Nephron progenitor cell (in vitro differentiated cells): Measurements from ENCODE around the gene ADAMTS9.

ENCODE experiments used
- DNase-seq: peaks from one replicate; pipeline ENCODE4 v3.0.0; 2021
- H3K27ac Mint-ChIP-seq: 2 replicates; pipeline ENCODE4 v1.8.0; 2021; ENCODE audit warnings: mild to moderate bottlenecking, moderate library complexity, mixed read lengths
- H3K27me3 Mint-ChIP-seq: 2 replicates; pipeline ENCODE4 v1.8.0; 2021; ENCODE audit warnings: mild to moderate bottlenecking, low read depth, mixed read lengths; ENCODE audit not compliant: poor library complexity
- H3K36me3 Mint-ChIP-seq: 2 replicates; pipeline ENCODE4 v1.8.0; 2021; ENCODE audit warnings: low read depth, mixed read lengths
- H3K4me1 Mint-ChIP-seq: 2 replicates; pipeline ENCODE4 v1.8.0; 2021; ENCODE audit warnings: mixed read lengths
- H3K4me3 Mint-ChIP-seq: 2 replicates; pipeline ENCODE4 v1.8.0; 2021; ENCODE audit warnings: mild to moderate bottlenecking, moderate library complexity, mixed read lengths
- H3K9me3 Mint-ChIP-seq: 2 replicates; pipeline ENCODE4 v1.8.0; 2021; ENCODE audit warnings: mild to moderate bottlenecking, moderate library complexity, mixed read lengths
- CTCF ChIP-seq: fragments of 200-600 bp; sonication (generic); IDR thresholded peaks from 2 replicates; pipeline ENCODE4 v1.5.0; 2021; ENCODE audit warnings: antibody characterized with exemption

ADAMTS9 gene

GRCh38 chr3:64484289-64484992, 203.4 kb downstream of the ADAMTS9 start:
- TF ChIP-seq CTCF, result peak; percentile 96
- peaks cover 37% of the 10 kb centered on the region for H3K4me1 Mint-ChIP-seq
- H3K27ac Mint-ChIP-seq, result no peak overlapping the region
- peak; percentile 93 for DNase-seq
- peaks cover 3% of the 10 kb centered on the region for H3K9me3 Mint-ChIP-seq
- H3K27me3 Mint-ChIP-seq, result peaks cover 4% of the 10 kb centered on the region
- H3K4me3 Mint-ChIP-seq, result no peak overlapping the region
- H3K36me3 Mint-ChIP-seq, result no peaks in the 10 kb centered on the region

GRCh38 chr3:64483467-64483866, 204.3 kb downstream of the ADAMTS9 start:
- no peak for TF ChIP-seq CTCF
- Mint-ChIP-seq H3K4me1 (peaks cover 28% of the 10 kb centered on the region), H3K9me3 (peaks cover 11% of the 10 kb centered on the region), H3K4me3 (no peak overlapping the region), H3K27ac (no peak overlapping the region), H3K27me3 (no peaks in the 10 kb centered on the region), H3K36me3 (peaks cover 4% of the 10 kb centered on the region)
- no peak for DNase-seq

GRCh38 chr3:64475037-64475436, 212.8 kb downstream of the ADAMTS9 start:
- Mint-ChIP-seq H3K9me3 (peaks cover 49% of the 10 kb centered on the region), H3K36me3 (peaks cover 36% of the 10 kb centered on the region), H3K4me1 (peaks cover 9% of the 10 kb centered on the region), H3K27ac (no peak overlapping the region), H3K4me3 (no peak overlapping the region), H3K27me3 (no peaks in the 10 kb centered on the region)
- no peak for TF ChIP-seq CTCF
- no peak for DNase-seq

GRCh38 chr3:64473466-64473865, 214.3 kb downstream of the ADAMTS9 start:
- Mint-ChIP-seq H3K9me3 (peaks cover 40% of the 10 kb centered on the region), H3K4me3 (no peak overlapping the region), H3K27ac (no peak overlapping the region)

GRCh38 chr3:64470436-64470835, 217.4 kb downstream of the ADAMTS9 start:
- peaks cover 12% of the 10 kb centered on the region for H3K9me3 Mint-ChIP-seq

More at GRCh38 chr3:64473466-64473865, 214.3 kb downstream of the ADAMTS9 start:
- no peak for TF ChIP-seq CTCF
- Mint-ChIP-seq H3K27me3 (no peaks in the 10 kb centered on the region), H3K4me1 (peaks cover 21% of the 10 kb centered on the region), H3K36me3 (peaks cover 32% of the 10 kb centered on the region)
- no peak for DNase-seq

More at GRCh38 chr3:64470436-64470835, 217.4 kb downstream of the ADAMTS9 start:
- H3K36me3 Mint-ChIP-seq, result peaks cover 11% of the 10 kb centered on the region
- DNase-seq, result no peak
- no peak for TF ChIP-seq CTCF
- no peak overlapping the region for H3K4me3 Mint-ChIP-seq
- no peak overlapping the region for H3K27ac Mint-ChIP-seq
- peaks cover 39% of the 10 kb centered on the region for H3K4me1 Mint-ChIP-seq
- no peaks in the 10 kb centered on the region for H3K27me3 Mint-ChIP-seq
